Measurements from ENCODE around the gene WDR54. TPM values are rescaled to one million over a fixed set of nuclear protein-coding genes. Genes with fewer than 3 reads are reported as not detected.
"Not testable (repeated sequence)": the region's sequence is repeated elsewhere in the genome, so short reads cannot be mapped to it uniquely, and the experiment has no call there.

WDR54 gene
- total and polyA plus RNA-seq, 11 donors, result 1.4 to 6.5 (median 3.0) TPM

DNA sequence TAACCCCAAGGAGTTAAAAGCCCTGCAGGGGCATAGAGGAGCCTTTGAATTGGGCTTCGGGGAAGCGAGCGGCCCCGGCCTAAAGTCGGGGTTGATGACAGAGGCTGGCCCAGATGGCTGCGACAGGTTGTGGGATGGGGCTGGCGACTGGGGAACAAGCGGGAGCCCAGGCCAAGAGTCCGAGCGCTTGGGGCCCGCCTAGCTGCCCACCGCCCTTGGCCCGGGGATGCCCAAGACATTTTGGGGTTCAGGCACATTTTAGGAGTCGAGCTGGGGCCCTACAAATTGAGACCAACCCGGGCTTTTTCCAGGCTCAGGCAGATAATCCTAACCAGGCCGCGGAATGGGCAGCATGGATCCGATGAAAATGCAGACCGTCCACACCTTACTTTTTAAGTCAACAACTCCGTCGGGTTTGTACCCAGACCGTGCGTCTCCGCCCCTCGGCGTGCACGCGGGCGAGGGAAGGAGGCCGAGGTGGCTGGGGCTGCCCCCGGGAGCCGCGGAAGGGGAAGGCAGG, 19.7 kb downstream of the WDR54 start:
- no peak for TF ChIP-seq POLR2A (IDR thresholded peaks at IDR 0.05)
- TF ChIP-seq CTCF (IDR thresholded peaks at IDR 0.05), result no peak
- 16 to 24% (median 19%) methylated on average over 29 to 33 of the region's 33 CpGs for WGBS, 4 donors
- no peaks in the 10 kb centered on the region for H3K9me3 ChIP-seq
- DNase-seq (no peak), ATAC-seq (peak in 3 of 4 donors; percentile 0 to 10 (median 1))
- intact Hi-C loops (cut with DNase I), result loop anchor here in 1 of 10 donors (2.0 kb wide), 1 partner anchor 14 kb away; the partner anchor contains the start of gene INO80B
- H3K27ac ChIP-seq, result peak overlapping the region; percentile 77 to 95 (median 86)
- H3K4me1 ChIP-seq, result peaks cover 0 to 63% (median 36%) of the 10 kb centered on the region in 12 donors
- H3K27me3 ChIP-seq, result peaks cover 0 to 40% (median 0%) of the 10 kb centered on the region in 9 donors
- H3K36me3 ChIP-seq, result no peaks in the 10 kb centered on the region
- peak overlapping the region; percentile 30 to 72 (median 60) for H3K4me3 ChIP-seq

- Histone ChIP-seq H3K36me3 (no peaks in the 10 kb centered on the region), H3K27me3 (peaks cover 0 to 40% (median 0%) of the 10 kb centered on the region in 9 donors), H3K4me3 (peak within 1 kb of the TSS; percentile 30 to 72 (median 60)), H3K27ac (peak within 1 kb of the TSS; percentile 77 to 95 (median 86)), H3K4me1 (peaks cover 0 to 58% (median 35%) of the 10 kb centered on the region in 12 donors), H3K9me3 (no peaks in the 10 kb centered on the region)
- intact Hi-C loops (cut with DNase I), result loop anchor here in 1 of 10 donors (2.0 kb wide), 1 partner anchor 13 kb away; the partner anchor contains the start of gene INO80B
- peak in 1 of 5 donors; percentile 53 for DNase-seq
- 6 to 30% (median 13%) methylated on average over 49 to 75 of the region's 75 CpGs for WGBS, 4 donors
- peak in 2 of 4 donors; percentile 7 to 11 for ATAC-seq
- TF ChIP-seq POLR2A (IDR thresholded peaks at IDR 0.05), result no peak
- no peak for TF ChIP-seq CTCF (IDR thresholded peaks at IDR 0.05)
Measured at GRCh38 chr2:74441690-74442482, 20.4 kb downstream of the WDR54 start, which contains the start of gene RTKN. TSS of gene RTKN (minus strand) at chr2:74441937. CDS start at chr2:74441816, 121 bp downstream.

DNA sequence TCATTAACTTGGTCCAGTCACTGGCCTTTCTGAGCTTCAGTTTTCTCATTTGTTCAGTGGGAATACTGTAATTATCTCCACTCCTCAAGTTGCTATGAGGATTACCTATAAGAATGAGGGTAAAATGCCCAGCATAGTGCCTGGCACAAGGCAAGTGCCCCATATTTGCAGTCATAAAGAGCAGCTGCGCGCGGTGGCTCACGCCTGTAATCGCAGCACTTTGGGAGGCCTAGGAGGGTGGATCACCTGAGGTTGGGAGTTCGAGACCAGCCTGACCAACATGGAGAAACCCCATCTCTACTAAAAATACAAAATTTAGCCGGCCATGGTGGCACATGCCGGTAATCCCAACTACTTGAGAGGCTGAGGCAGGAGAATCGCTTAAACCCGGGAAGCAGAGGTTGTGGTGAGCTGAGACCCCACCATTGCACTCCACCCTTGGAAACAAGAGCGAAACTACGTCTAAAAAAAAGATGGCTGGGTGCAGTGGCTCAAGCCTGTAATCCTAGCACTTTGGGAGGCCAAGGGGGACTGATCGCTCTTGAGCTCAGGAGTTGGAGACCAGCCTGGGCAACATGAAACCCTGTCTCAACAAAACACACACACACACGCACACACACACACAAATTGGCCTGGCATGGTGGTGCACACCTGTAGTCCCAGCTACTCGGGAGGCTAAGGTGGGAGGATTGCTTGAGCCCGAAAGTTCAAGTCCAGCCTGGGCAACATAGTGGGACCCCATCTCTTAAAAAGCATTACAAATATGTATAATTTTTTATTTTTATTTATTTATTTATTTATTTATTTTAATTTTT, 21.2 kb downstream of the WDR54 start:
- H3K36me3 ChIP-seq; intact Hi-C loops (cut with DNase I); H3K9me3 ChIP-seq; DNase-seq; ATAC-seq: not testable (repeated sequence)
- peak overlapping the region in 6 of 12 donors; percentile 83 to 92 (median 86) for H3K27ac ChIP-seq
- 91 to 97% (median 95%) methylated on average over 16 of the region's 16 CpGs for WGBS, 4 donors
- peaks cover 0 to 50% (median 32%) of the 10 kb centered on the region in 12 donors for H3K4me1 ChIP-seq
- H3K4me3 ChIP-seq, result peak overlapping the region in 8 of 12 donors; percentile 57 to 72 (median 61)
- peaks cover 0 to 40% (median 0%) of the 10 kb centered on the region in 9 donors for H3K27me3 ChIP-seq

DNA sequence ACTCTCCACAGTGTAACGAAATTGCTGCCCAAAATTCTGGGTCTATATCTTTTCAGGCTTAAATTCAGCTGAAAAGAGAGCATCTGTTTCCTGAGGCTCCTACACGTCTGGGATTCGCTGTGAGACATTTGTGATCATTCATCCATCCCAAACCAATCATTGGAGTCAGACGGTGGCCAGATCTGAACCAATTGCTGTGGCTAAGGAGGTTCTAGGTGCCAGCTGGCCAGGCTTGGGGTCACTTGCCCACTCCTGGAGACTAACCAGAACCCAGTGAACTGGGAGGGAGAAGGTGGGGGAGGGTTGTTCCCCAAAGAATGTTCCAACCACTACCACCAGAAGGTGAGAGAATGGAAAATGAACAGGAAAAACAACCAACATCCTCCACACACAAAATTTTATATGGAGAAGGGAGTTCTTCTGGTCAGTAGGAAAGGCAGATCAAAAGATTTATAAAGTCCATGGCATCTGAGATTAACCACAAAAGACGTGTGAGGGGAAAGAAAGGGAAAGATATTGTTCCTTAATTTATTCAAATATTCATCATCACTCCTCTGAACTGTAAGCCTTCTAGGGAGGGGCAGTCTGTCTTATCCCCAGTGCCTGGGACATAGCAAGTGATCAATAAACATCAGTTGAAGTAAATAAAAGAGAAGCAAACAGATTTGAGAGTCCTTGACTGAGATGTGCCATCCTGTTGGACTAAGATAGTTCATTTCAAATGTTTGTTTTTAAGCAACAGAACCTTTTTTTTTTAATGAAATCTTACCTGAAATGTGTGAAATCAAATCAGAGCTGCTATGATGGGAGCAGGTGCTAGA, 23.2 kb downstream of the WDR54 start:
- Histone ChIP-seq H3K4me1 (peaks cover 0 to 33% (median 20%) of the 10 kb centered on the region in 12 donors), H3K4me3 (no peak overlapping the region), H3K27ac (no peak overlapping the region), H3K9me3 (no peaks in the 10 kb centered on the region), H3K36me3 (no peaks in the 10 kb centered on the region), H3K27me3 (peaks cover 0 to 35% (median 0%) of the 10 kb centered on the region in 9 donors)
- no peak for TF ChIP-seq POLR2A (IDR thresholded peaks at IDR 0.05)
- TF ChIP-seq CTCF (IDR thresholded peaks at IDR 0.05), result no peak
- WGBS, 4 donors, result 33 to 51% (median 42%) methylated on average over 5 of the region's 5 CpGs
- intact Hi-C loops (cut with DNase I), result no loop called here
- no peak for ATAC-seq
- DNase-seq, result no peak

All from heart left ventricle (tissue), 16 donors.